ENCODE measurements around the gene BAZ2B.
A peak's percentile ranks its signal among the peaks of the same experiment; 100 is the strongest.
"Not testable (repeated sequence)": the region's sequence is repeated elsewhere in the genome, so short reads cannot be mapped to it uniquely, and the experiment has no call there.

BAZ2B gene

GRCh38 chr2:159399716-159400415 is 216.5 kb downstream of the BAZ2B start:
- peak; percentile 27 for FAIRE-seq

- FAIRE-seq: no peak
These were observed 219.5 kb downstream of the BAZ2B start for GRCh38 chr2:159396799-159397198.

GRCh38 chr2:159382447-159383028 is 233.8 kb downstream of the BAZ2B start:
- no peak for FAIRE-seq

- no peak for FAIRE-seq
These were observed 234.8 kb downstream of the BAZ2B start for GRCh38 chr2:159381574-159381973.

GRCh38 chr2:159380685-159381239 is 235.6 kb downstream of the BAZ2B start:
- no peak for FAIRE-seq

- no peak for FAIRE-seq
These were observed 237.2 kb downstream of the BAZ2B start for GRCh38 chr2:159379181-159379580.

- no peak for FAIRE-seq
These were observed 241.1 kb downstream of the BAZ2B start for GRCh38 chr2:159375241-159375640.

GRCh38 chr2:159371506-159371905 is 244.8 kb downstream of the BAZ2B start:
- no peak for FAIRE-seq

- no peak for FAIRE-seq
These were observed 249.8 kb downstream of the BAZ2B start for GRCh38 chr2:159366538-159366937.

- FAIRE-seq: no peak
These were observed 253.5 kb downstream of the BAZ2B start for GRCh38 chr2:159362816-159363251.

GRCh38 chr2:159362094-159362493 is 254.3 kb downstream of the BAZ2B start:
- FAIRE-seq: no peak

- FAIRE-seq: not testable (repeated sequence)
These were observed 254.7 kb downstream of the BAZ2B start for GRCh38 chr2:159361603-159362002.

GRCh38 chr2:159356053-159356554 is 260.2 kb downstream of the BAZ2B start:
- no peak for FAIRE-seq

- no peak for FAIRE-seq
These were observed 264.4 kb downstream of the BAZ2B start for GRCh38 chr2:159351977-159352376.

GRCh38 chr2:159349674-159350299 is 266.6 kb downstream of the BAZ2B start:
- FAIRE-seq: no peak

GRCh38 chr2:159326569-159327255 is 289.6 kb downstream of the BAZ2B start:
- FAIRE-seq: no peak

- no peak for FAIRE-seq
These were observed 293.9 kb downstream of the BAZ2B start for GRCh38 chr2:159322419-159322818.

GRCh38 chr2:159317392-159318088 is 298.8 kb downstream of the BAZ2B start:
- no peak for FAIRE-seq

GRCh38 chr2:159307942-159308341 is 308.4 kb downstream of the BAZ2B start:
- peak; percentile 50 for FAIRE-seq

GRCh38 chr2:159300586-159300985 is 315.8 kb downstream of the BAZ2B start:
- no peak for FAIRE-seq

- FAIRE-seq: no peak
These were observed 317.4 kb downstream of the BAZ2B start for GRCh38 chr2:159298967-159299366.

GRCh38 chr2:159297042-159297707 is 319.2 kb downstream of the BAZ2B start:
- no peak for FAIRE-seq
